Islet of Langerhans (tissue), 1 donor: ENCODE data around the gene RGS12.

Experiments
- FAIRE-seq: peaks from one replicate; lab custom pipeline; 2011; peaks lifted over from hg19 to GRCh38; lab: Jason Lieb, UNC

The RGS12 gene

DNA sequence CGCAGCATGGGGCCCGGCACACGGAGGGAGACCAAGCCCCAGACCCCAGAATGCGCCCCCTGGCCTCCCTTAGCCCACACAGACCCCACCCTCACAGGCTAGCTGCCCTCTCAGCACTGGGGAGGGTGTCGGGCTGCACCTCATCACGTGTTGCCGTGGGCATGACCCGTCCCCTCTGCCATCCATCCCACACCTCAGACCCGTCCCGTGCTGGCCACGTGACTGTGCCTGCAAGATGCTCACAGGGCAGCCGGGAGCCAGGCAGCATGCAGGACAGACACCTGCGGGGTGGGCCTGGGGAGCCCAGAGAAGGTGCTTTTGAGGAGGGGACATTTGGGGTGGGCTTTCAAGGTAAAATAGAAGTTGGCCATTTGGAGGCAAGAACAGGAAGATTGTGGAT, 39.0 kb upstream of the RGS12 start:
- no peak for FAIRE-seq

DNA sequence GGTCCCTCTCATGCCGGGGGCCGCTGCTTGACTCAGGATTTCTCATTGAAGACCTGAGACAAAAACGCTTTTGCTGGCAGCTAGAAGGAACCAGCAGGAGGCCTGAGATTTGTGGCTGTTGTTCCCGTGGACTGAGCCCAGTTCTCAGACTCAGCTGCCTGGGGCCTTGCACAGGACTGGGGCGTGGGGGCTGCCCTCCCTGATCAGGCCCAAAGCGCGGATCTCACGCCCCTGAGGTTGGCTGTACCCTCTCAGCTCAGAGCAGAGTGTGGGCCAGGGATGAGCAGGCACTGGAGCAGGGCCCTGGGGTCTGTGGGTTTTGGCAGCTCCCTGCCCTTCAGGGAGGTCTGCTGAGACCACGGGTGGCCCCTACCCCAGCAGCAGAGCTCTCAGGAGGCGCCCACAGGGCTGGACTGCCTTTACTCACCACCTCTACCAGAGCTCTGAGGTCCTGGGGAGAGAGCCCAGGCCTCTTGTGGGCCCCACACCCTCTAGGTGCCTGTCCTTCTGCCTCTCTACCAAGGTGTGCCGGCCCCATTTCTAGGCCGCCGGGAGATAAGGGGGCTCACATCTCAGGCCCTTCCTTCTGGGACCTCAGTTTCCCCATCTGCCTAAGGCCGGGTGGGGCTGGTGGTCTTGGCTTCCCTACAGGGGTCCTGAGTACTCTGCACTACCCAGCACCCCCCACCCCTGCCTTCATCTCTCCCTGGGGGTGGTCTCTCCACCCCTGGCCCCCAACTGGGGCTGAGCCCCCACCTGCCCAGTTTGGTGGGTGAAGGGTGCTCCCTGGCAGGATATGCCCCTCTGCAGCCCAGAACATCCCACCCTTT, 38.3 kb upstream of the RGS12 start:
- FAIRE-seq = no peak

DNA sequence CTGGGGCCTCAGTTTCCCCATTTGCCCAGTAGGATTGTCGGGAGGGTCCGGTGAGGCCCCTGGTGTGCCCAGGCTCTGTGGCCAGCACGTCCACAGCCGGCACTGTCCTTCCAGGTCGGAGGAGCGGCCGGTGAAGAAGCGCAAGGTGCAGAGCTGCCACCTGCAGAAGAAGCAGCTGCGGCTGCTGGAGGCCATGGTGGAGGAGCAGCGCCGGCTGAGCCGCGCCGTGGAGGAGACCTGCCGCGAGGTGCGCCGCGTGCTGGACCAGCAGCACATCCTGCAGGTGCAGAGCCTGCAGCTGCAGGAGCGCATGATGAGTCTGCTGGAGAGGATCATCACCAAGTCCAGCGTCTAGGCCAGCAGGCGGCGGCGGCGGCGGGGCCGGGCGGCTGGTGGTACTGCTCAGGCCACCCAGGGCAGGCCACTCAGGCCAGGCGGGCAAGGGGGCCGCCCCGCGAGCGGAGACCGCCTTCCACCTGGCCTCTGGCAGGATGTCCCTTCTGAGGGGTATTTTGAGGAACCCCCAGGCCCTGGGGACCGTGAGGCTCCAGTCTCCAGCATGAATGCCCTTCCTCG, 37.1 kb upstream of the RGS12 start:
- no peak for FAIRE-seq

DNA sequence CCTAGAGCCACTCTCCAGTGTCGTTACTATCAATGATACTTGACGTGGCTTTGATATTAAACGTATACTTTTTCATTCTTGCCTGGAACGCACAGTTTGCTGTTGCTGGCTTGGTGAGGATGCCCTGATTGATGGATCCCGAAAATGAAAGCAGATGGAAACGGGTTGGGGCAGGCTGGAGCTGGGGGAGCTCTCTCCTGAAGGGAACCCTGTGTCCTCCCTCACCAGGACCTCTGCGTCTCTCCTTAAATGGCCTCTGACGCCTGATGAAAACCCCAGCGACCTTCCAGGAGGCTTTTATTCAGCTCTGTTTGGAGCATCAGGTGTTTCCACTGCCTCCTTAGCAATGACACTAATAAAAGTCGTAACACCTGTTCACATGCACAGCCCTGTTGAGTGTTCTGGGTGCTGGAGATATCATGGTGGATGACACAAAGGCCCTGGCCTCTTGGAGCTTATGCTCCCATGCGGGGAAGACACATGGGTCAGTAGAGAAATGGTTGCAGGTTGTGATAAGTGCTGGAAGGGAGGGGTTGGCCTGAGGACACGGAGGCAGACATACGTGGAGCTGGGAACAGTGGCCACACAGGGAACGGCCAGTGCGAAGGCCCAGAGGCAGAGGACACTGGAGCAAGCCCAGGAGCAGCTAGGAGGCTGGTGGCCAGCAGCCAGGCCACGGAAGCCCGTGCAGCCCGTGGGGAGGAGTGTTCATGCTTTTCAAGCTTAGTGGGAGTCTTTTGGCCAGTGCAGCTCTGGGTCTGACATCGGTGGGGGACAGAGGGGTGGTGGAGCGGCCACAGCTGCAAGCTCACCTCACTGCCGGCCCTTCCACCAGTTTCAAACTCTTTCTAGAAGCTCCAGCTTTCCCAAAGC, 36.4 kb upstream of the RGS12 start:
- no peak for FAIRE-seq

DNA sequence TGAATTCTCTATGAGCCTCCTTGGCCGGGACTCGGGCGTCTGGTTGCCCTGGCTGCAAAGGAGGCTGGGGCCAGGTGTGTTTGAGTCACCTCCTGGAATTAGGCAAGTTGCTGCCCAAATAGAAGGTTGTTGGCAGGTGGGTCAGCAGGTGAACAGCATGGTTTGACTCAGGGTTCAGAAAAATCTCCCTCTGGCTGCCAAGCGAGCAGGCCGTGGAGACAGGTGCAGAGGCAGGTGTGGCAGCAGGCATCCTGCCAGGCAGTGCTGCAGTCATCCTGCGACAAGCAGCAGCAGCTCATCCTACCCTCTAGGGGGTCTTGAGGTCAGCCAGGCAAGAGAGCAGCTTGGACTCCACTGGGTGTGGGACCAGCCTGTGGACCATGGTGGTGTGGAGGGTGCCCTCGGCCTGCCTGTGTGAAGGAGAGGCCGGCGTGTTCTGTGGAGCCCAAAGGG, 35.7 kb upstream of the RGS12 start:
- FAIRE-seq = no peak

DNA sequence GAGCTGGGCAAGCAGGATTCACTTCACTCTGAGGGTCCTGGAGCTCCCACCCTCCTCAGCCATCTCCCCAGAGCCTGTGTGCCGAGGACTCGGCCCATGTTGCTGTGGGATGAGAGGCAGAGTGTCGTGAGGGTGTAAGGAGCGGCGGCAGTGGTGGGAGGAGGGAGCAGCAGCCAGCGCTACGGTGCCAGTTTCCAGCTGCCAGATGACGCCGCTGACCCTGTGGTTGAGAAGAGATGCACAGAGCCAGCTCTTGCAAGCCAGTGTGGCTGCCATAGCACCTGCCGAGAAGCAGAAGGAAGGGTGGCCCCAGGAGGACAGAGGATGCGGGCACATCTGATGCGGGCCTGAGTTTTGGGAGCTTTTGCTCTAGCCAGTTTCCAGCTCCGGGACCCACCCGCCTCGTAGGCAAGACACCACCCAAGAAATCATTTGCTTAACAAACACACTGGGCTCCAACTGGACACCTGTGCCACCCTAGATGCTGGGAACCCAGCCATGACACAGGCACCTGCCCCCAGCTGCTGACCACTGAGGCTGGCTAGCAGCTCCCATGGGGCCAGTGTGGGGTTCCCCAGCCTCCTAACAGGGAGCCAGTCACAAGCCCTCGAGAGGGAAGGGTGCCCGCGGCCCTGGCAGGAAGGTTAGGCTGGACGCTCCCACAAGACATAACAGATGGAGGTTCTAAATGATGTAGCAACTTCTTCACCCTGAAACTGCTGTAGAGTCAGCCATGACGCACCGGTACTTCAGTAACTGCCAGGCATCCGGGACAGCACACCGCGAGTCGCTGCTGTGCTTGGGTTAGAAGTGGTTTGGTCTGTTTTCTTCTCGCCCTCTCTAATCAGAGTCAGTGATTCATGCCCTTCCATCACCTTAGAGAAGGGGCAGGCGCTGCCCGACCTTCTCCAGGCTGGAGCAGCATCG, 35.0 kb upstream of the RGS12 start:
- FAIRE-seq = no peak

DNA sequence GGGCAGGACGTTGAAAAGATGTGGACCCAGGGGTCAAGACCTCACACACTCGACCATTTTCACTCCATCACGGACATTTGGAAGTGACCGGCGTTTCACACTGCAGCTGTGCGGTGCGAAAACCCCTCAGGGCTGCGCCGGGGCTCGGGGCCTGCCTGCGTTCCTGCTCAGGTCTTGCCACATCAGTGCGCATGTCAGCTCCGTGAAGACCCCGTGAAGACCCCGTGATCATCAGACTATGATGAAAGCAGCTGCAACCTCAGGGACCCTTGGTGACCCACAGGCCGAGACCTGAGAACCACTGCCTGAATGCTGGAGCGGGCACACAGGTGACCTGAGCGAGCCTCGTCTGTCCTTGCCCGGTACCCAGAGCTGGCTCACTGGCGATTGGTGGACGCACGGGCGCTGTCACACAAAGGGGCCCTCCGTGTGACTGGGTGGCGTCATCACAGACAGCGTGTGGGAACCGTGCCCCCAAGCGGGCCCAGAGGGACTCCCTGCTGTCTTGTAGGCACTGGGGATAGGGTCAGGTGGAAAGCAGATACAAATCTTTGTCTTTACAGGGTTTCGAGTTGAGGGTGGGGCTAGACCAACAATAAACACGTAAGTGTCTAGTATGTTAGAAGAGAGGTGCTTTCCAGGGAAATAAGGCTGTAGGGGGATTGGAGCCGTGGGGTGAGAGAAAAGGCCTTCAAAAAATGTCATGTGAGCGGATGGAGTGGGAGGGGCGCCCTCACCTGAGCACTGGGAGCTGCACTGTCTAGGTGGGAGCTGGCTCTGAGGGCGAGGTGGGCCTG, 31.2 kb upstream of the RGS12 start:
- no peak for FAIRE-seq

DNA sequence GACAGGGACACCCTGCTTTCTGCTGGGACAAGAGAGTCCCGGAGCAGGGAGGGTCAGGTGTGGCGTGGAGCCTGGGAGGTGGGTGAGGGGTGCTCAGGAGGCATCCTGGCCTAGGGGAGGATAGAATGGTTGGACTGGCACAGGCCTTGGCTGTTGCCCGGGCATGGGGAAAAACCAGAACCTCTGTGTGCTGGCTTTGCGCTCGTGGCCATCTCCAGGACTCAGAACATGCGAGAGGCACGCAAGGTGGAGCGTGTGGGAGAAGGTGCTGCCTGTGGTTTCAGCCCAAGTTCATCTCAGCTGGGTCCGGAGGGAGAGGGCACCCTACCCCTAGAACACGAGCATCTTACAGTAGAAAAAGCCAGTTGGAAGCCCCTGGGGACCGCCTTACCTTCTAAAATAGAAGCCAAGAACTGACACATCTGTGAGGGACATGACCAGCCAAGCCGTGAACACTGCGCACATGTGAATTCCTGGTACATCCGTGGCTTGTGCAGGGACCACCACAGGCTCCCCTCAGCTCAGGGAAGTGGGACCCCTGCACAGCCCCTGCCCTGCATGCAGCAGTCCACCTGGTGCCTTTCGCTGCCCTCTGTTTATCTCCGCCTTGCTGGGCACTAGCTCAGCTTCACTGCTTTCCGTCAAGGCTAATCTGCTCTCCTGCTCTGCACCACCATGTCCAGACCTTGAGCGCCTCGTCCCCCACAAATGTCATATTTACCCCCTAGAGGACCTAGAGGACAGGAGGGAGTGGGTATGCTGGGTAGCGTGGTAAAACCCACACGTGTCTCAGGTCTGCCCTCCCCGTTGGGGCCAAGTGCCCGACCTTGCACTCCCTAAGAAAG, 30.4 kb upstream of the RGS12 start:
- no peak for FAIRE-seq

DNA sequence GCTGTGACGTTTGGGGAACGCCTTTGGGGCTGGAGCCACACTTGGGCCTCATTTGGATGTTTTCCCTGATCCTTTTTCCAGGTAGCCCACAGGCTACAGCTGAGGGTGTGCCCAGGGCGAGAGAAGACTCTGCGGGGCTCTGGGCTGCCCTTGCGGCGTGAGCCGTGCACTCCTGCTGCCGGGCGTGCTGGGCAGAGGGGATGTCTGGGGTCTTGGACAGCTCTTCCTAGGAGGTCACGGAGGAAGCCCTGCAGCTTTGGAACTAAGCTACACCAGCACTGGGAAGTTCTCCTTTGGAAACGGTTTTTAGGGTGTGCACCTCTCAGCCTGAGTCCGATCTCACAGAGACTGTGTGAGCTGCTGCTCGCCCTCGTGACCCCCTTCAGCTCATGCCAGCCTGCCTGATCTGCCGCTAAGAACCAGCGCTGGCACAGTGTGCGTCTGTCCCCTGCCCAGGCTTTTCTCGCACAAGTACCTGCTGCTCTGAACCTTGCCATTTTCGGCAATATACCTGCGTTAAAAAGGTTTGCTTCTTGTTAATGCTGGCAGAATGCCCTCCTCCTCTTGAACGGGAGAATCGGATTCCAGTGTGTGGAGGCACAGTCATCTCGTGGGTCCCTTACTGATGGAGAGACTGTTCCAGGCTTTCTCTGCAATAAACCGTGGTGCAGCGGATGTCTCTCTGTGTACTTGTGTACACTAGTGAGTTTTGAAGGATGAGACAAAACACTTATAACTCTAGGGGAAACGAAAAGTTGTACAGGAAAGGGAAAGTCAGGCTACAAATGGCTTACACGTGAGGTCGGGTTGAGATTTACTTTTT, 29.6 kb upstream of the RGS12 start:
- FAIRE-seq = no peak

DNA sequence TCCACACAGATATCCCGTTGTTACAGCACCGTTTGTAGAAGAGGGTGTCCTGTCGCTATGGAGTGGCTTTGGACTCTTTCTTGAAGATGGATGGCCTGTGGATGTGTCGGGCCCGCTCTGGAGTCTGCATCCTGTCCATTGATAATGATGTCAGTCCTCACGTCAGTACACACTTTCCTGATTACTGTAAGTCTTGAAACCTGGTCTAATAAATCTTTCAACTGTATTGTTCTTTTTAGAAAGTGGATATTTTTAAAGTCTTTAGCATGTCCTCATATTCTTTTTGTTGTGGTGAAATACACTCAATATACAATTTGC, 29.0 kb upstream of the RGS12 start:
- FAIRE-seq = no peak

DNA sequence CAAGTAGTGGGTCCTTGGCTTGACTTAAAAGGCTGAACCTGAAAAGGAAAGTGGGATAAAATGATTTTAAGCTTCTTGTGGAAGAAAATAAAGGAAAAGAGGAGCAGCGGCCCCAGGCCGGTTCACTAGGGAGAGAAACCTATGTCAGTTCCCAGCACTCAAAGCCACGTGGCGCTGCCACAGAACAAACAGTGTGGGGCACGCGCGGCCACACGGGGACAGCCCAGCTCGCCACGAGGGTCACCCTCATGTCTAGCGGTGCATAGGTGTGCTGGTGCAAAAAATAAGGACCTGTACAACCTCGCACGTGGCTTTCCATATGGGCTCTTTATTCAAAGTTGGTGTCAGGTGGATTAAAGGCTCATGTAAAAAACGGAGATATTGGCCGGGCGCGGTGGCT, 26.7 kb upstream of the RGS12 start:
- no peak for FAIRE-seq

DNA sequence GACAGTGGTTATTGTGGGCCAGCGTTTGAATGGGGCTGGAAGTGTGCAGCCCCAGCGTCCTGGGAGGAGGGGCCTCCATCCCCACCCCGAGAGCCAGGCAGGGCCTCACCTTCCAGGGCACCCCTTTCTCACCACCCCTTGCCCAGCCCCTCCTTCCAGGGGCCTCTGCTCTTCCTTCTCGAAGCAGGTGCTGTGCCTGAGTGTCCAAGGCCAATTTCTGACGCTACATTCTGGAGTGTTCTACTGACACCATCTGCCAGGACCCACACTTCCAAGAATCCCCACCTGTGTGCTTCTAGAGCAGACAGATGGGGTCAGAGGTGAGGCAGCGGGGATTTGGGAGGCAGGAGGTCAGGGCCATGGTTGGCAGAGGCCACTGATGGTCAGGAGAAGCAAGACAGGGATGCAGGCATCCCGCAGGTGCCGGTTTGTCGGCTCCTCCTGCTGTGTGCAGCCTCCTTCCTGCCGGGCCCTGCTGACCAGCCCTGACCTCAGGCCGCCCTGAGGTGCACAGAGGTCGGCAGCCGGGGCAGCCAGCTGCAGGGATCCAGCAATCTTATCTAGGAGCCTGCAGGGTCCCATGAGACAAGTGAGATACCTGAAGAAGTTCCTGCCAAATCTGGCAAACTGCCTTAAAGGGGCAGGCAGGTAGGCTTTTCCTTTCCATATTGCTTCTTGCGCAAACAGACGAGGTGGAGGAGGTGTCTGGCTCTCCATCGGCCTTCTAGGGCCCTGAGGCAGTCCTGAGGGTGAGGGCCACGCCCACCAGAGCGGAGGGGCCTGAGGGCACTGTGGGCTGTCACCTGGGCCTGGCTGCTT, 25.0 kb upstream of the RGS12 start:
- FAIRE-seq = no peak

DNA sequence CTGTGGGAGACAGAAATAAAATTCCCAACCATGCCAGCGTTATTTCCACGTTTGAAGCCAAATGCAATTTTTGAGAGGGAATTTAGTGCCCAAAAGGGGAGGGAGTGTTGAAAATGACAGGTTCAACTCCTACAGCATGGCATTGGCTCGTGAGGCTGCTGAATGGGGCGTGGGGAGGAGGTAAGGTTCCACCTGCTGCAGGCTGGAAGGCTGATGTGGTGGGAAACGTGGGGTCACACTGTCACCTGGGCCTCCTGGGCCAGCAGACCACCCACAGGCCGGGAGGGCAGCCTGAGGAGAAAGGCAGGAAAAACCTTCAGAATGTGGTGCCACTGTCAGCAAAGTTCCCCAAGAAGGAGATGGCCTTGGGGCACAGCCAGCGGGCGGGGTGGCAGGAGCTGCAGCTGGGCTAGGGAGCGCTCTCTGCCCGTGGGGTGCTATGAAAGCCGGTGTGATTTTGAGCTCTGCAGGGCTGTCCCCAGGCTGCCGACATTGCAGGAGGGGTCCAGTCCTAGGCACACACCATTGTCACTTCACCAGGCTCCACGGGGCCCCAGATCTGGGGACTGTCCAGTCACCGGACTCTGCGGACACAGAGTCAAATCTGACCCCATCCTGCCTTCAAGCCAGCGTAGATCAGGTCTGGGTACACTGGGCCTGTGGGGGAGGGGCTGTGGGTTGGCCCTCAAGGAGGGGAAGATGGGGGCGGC, 24.3 kb upstream of the RGS12 start:
- no peak for FAIRE-seq

DNA sequence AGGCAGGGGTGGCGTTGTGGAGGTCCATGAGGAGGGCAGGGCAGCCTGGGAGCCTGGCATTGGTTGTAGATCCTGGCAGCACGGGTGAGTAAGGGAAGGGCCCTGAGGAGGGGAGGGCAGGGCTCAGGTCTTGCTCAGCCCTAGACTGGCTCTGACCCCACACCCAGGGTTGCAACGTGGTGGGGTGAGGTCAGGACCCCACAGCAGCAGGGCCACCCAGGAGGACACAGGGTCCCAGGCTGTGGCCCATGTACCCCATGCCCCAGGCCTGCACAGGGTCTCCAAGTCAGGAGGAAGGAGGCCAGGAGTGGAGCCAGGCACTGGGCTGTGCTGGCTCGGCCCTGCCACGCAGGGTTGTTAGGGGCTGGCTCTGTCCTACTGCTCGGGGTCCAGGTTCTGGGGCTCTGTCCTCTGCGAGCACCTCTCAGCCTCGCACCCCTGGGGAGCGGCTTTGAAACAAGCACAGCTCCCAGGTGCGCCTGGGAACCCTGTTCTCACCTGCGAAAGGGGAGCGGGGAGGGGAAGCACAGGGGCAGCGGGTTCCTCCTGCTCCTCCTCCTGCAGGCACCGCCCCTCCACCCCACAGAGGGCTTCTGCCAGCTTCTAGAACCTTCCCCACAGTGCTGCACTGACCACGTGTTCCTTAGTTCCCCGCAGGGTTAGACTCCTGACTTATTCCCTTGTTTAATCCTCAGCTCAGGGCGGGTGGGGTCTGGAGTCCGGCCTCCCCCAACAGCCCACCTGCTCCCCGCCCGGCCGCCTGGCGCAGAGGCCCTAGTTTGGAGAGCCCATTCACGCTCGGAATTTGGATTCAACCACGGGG, 23.5 kb upstream of the RGS12 start:
- FAIRE-seq = no peak

DNA sequence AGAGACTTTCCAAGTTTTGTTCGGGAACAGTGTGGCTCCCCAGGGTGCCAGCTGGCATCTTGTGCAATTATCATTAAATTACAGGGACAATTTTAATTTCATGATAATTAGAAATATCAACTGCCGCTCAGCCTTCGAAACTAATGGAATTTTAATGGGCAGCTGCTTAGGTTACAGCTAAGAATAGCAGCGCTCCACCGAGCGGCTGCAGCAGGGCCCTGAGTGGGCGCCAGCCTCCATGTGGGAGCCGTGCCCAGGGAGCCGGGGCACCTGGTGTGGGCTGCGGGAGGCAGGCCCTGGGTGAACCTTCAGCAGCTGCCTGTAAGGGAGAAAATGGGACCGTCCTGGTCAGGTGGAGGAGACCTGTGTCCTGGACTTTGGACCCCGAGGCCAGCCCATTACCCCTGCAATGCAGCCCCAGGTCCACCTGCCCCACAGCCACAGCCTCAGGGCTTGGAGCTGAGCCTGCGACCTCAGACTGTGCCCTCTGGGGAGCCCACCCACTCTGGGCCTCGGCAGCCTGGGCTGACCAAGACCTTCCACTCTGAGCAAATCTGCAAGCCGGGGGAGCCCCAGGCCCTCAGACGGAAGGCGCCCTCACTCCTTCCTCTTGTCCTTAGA, 22.7 kb upstream of the RGS12 start:
- FAIRE-seq = no peak

DNA sequence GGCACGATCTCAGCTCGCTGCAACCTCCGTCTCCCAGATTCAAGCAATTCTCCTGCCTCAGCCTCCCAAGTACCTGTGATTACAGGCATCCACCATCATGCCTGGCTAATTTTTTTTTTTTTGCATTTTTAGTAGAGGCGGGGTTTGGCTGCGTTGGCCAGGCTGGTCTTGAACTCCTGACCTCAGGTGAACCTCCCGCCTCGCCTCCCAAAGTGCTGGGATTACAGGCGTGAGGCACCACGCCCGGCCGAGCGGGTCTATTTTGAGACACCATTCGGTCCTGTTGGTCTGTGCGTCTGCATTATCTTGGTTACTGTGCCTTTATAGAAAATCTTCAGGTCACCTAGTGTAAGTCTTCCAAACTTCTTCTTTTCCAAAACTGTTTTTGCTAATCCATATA, 21.7 kb upstream of the RGS12 start:
- FAIRE-seq = no peak

DNA sequence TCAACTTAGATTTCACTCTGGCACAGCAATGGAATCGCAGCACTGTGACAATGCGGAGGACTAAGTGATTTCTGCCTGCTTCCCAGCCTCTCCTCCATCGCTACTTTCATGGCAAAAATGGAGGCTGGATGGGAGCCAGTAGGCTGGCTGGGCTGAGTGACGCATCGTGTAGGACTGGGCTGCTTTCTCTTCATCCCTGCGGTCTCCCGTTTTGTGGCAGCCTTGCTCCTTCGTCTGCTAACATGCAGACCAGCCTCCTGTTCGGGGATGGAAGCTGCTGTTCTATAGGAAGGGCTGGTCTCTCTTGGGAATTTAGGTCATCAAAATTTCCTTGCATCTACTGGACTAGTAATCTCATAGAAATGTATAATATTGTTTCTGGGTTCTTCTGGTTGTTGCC, 15.8 kb upstream of the RGS12 start:
- no peak for FAIRE-seq
